Bronchial epithelial cell (primary cell): Measurements from ENCODE around the gene GLUD1. TPM values are rescaled to one million over a fixed set of nuclear protein-coding genes. Genes with fewer than 3 reads are reported as not detected.
"Not testable (repeated sequence)": the region's sequence is repeated elsewhere in the genome, so short reads cannot be mapped to it uniquely, and the experiment has no call there.

ENCODE experiments used
- DNase-seq: peaks from one replicate; pipeline ENCODE4 v3.0.0-alpha.2; 2010; ENCODE audit warnings: low read depth
- FAIRE-seq: peaks from 2 replicates; lab custom pipeline; 2011; peaks lifted over from hg19 to GRCh38; lab: Jason Lieb, UNC
- H3K27me3 ChIP-seq: 2 replicates; pipeline ENCODE4 v1.5.1; 2011; ENCODE audit warnings: low read length; ENCODE audit not compliant: control insufficient read depth, insufficient read depth
- H3K36me3 ChIP-seq: 2 replicates; pipeline ENCODE4 v1.5.1; 2011; ENCODE audit warnings: low read length; ENCODE audit not compliant: control insufficient read depth, insufficient read depth
- H3K4me3 ChIP-seq: 2 replicates; pipeline ENCODE4 v1.5.1; 2011; ENCODE audit warnings: mild to moderate bottlenecking, low read depth, low read length, control low read depth
- total RNA-seq: library from RNA; depleted of rRNA; stranded (reverse); fragments of >200 nt; gene quantifications from 2 replicates; pipeline ENCODE4 v1.2.1, GENCODE V29; 2014
- TF ChIP-seq, protein P1 (sequence below): IDR thresholded peaks from 2 replicates; pipeline ENCODE4 v1.5.1; 2011; ENCODE audit warnings: mild to moderate bottlenecking, moderate library complexity, low read length, control low read depth, inconsistent platforms; ENCODE audit not compliant: insufficient read depth, severe bottlenecking

Gene GLUD1
- total RNA-seq, 1 donor from 2014 or later = 225 TPM

DNA sequence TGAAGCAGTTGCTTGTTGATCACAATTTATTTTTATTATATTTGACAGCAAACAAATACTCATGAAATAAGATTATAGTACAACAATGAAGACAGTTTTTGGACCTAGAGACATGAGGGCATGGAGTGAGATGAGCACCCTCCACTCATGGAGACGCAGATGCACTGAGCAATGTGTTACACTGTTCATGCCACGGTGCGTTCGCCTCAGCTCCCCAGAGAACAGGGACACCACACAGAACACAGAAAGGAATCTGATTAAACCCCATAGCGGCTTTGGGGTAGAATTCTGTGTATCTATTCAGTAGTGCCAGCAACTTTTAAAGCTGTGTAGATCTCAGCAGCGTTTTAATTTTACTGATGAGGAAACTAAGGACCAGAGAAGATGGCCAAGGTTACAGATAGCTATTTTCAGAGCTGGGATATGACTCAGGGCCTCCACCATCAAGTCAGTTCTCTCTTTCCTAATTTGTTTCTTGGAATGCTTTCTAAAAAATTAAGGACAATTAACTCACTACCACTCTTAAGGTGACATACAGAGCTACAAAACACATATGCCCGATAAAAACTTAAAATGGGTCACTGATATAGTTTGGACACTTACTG is 41.0 kb downstream of the GLUD1 start:
- FAIRE-seq = no peak
- Histone ChIP-seq H3K36me3 (peaks cover 9% of the 10 kb centered on the region), H3K27me3 (no peaks in the 10 kb centered on the region), H3K4me3 (no peak overlapping the region)
- TF ChIP-seq, protein P1, sequence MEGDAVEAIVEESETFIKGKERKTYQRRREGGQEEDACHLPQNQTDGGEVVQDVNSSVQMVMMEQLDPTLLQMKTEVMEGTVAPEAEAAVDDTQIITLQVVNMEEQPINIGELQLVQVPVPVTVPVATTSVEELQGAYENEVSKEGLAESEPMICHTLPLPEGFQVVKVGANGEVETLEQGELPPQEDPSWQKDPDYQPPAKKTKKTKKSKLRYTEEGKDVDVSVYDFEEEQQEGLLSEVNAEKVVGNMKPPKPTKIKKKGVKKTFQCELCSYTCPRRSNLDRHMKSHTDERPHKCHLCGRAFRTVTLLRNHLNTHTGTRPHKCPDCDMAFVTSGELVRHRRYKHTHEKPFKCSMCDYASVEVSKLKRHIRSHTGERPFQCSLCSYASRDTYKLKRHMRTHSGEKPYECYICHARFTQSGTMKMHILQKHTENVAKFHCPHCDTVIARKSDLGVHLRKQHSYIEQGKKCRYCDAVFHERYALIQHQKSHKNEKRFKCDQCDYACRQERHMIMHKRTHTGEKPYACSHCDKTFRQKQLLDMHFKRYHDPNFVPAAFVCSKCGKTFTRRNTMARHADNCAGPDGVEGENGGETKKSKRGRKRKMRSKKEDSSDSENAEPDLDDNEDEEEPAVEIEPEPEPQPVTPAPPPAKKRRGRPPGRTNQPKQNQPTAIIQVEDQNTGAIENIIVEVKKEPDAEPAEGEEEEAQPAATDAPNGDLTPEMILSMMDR = no peak
- no peak for DNase-seq

DNA sequence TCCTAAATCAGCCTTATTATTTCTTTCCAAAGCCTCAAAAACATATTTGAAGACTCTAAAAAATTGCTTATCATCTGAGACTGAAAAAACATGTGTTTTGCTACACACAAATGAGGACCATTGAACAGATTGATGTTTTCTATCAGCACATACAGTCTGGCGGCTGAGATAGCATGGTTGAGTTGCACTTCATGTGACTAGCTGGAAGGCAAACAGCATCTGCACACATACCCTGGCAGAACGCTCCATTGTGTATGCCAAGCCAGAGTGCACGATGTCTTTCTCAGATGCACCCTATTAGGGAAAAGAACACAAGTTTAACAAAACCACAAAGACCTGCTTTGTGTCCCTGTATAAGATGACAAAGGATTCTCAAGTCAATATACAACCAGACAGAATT is 41.5 kb downstream of the GLUD1 start:
- FAIRE-seq (no peak), DNase-seq (no peak)
- TF ChIP-seq, protein P1 = no peak
- peaks cover 7% of the 10 kb centered on the region for H3K36me3 ChIP-seq
- no peaks in the 10 kb centered on the region for H3K27me3 ChIP-seq
- H3K4me3 ChIP-seq = no peak overlapping the region

GRCh38 chr10:87045434-87045938 is 49.2 kb downstream of the GLUD1 start:
- Histone ChIP-seq H3K4me3 (no peak overlapping the region), H3K36me3 (peaks cover 3% of the 10 kb centered on the region), H3K27me3 (no peaks in the 10 kb centered on the region)
- DNase-seq = no peak
- TF ChIP-seq, protein P1 = no peak
- FAIRE-seq = no peak

DNA sequence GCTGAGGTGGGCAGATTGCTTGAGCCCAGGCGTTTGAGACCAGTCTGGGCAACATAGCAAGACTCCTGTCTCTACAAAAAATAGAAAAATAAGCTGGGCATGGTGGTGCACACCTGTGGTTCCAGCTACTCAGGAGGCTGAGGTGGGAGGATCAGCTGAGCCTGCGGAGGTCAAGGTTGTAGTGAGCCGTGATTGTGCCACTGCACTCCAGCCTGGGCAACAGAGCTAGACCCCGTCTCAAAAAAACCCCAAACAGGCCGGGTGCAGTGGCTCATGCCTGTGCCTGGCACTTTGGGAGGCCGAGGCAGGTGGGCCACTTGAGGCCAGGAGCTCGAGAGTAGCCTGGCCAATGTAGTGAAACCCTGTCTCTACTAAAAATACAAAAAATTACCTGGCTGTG is 51.1 kb downstream of the GLUD1 start:
- H3K4me3 ChIP-seq, DNase-seq, H3K36me3 ChIP-seq, FAIRE-seq, H3K27me3 ChIP-seq: not testable (repeated sequence)

DNA sequence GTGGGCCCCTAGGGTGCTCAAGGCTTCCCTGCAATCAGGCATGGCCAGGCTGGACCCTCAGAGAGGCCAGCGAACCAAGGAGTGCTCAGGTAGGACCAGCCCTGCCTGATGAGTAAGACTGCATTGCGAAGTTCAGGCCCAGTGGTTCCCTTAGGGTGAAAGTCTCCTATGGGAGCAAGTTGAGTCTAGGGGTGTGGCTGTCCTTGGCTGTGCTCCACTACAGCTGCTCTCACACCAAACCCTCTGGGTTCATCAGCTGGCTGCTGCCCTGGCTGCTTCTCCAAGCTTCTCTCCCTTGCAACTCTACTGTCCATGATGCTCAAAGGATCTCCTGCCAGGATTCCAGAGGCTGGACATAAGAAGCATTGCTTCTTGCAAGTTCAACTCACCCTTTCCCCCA is 55.9 kb downstream of the GLUD1 start:
- DNase-seq (peak; percentile 74), FAIRE-seq (peak; percentile 7)
- Histone ChIP-seq H3K4me3 (no peak overlapping the region), H3K27me3 (peaks cover 4% of the 10 kb centered on the region), H3K36me3 (no peaks in the 10 kb centered on the region)
- TF ChIP-seq, protein P1 = no peak

DNA sequence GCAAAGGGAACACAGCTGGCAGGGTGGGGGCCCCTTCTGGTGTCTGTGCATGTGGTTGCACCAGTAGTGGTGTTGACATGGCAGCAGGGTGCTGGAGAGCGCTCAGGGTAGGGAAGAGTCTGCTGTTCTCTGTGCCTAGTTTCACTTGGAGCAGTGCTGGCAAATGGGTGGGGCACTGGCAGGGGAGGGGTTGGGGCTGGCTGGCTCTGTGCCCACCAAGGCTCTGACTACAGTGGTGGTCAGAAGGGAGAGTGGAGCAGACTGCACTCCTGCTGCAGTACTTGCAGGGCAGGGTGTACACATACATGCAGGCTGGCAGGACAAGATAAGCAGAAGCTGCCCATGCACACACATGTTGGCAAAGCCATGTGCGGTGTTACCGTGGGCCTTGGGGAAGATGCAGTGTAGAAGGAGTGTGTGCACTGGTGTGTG is 56.3 kb downstream of the GLUD1 start:
- H3K36me3 ChIP-seq = no peaks in the 10 kb centered on the region
- H3K27me3 ChIP-seq = peaks cover 4% of the 10 kb centered on the region
- no peak overlapping the region for H3K4me3 ChIP-seq
- TF ChIP-seq, protein P1 = no peak
- DNase-seq = peak; percentile 2
- FAIRE-seq = no peak
